Measurements from ENCODE around the gene NGDN.

NGDN gene

GRCh38 chr14:23487216-23487615 lies 17.7 kb downstream of the NGDN start:
- no peak overlapping the region for H3K4me2 ChIP-seq
- H4K20me1 ChIP-seq (ENCODE audit: insufficient read depth): no peaks in the 10 kb centered on the region
- no peaks in the 10 kb centered on the region for H3K79me2 ChIP-seq (ENCODE audit: insufficient read depth, low read depth)
- H2AFZ ChIP-seq (ENCODE audit: low read depth): no peak overlapping the region
- H3K27ac ChIP-seq: no peak overlapping the region
- no peak overlapping the region for H3K4me3 ChIP-seq (IDR thresholded peaks at IDR 0.05; ENCODE audit: insufficient read depth, low read depth, low read length)
- H3K4me1 ChIP-seq (ENCODE audit: low read depth, poor library complexity, severe bottlenecking): no peaks in the 10 kb centered on the region
- no peaks in the 10 kb centered on the region for H3K27me3 ChIP-seq (ENCODE audit: insufficient read depth, low read depth)
- H3K9ac ChIP-seq: no peak overlapping the region
- TF ChIP-seq CTCF (conservative IDR thresholded peaks at IDR 0.05; ENCODE audit: low read depth, low read length): no peak
- H3K36me3 ChIP-seq (ENCODE audit: insufficient read depth): no peaks in the 10 kb centered on the region

DNA sequence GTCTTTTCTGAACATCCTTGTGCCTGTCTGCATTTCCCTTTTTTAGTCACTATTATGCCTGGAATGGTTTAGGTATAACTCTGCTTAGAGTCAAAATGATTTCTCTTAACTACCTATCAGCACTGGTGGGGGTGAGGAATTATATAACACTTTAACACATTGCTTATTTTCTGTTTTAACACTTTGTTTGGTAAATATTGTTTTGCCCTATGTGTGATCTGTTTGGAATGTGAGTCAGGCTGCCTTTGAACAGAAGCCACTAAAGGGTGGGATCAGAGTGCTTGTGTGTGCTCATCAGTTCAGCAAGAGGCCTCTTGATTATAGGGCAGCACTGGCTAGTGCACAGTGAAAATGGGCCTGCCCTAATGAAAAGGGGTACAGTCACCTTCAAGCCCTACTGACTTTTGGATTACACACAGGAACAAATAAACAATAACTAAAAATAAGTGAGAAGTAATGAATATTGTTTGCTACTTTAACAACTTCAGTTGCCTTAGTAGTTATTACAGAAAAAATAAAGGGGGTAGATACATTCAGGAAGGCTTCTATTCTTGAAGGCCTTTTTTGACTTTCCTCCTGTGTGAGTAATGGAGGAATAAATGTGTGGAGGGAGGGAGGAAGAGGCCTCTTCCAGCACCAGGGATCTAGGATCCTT lies 23.2 kb downstream of the NGDN start:
- Histone ChIP-seq H3K9ac (no peak overlapping the region), H3K27me3 (ENCODE audit: insufficient read depth, low read depth) (no peaks in the 10 kb centered on the region), H3K79me2 (ENCODE audit: insufficient read depth, low read depth) (no peaks in the 10 kb centered on the region), H2AFZ (ENCODE audit: low read depth) (no peak overlapping the region), H3K4me2 (no peak overlapping the region), H4K20me1 (ENCODE audit: insufficient read depth) (no peaks in the 10 kb centered on the region), H3K36me3 (ENCODE audit: insufficient read depth) (no peaks in the 10 kb centered on the region), H3K27ac (no peak overlapping the region), H3K4me1 (ENCODE audit: low read depth, poor library complexity, severe bottlenecking) (no peaks in the 10 kb centered on the region), H3K4me3 (IDR thresholded peaks at IDR 0.05; ENCODE audit: insufficient read depth, low read depth, low read length) (no peak overlapping the region)
- TF ChIP-seq CTCF (conservative IDR thresholded peaks at IDR 0.05; ENCODE audit: low read depth, low read length): no peak

DNA sequence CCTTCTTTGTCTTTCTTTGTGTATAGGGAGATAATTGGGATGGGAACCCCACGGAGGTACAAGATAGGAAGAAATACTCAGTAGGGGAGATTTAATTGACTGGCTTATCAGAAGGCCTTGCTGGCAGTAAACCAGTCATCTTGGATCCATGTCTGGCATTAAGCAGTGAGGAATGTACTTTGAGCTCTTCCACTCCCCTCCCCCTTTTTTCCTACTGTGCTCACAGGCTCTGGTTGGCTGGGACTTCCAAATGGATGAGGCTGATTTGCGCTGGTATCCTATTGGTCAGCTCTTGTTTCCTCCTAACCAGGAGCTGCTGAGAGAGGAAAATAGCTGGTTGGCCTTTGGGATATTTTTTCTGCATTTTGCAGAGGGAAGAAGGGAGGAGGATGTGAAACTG lies 24.7 kb downstream of the NGDN start:
- no peaks in the 10 kb centered on the region for H3K27me3 ChIP-seq (ENCODE audit: insufficient read depth, low read depth)
- no peak overlapping the region for H3K4me2 ChIP-seq
- H4K20me1 ChIP-seq (ENCODE audit: insufficient read depth): no peaks in the 10 kb centered on the region
- no peak overlapping the region for H3K27ac ChIP-seq
- TF ChIP-seq CTCF (conservative IDR thresholded peaks at IDR 0.05; ENCODE audit: low read depth, low read length): no peak
- no peak overlapping the region for H2AFZ ChIP-seq (ENCODE audit: low read depth)
- H3K36me3 ChIP-seq (ENCODE audit: insufficient read depth): no peaks in the 10 kb centered on the region
- no peak overlapping the region for H3K4me3 ChIP-seq (IDR thresholded peaks at IDR 0.05; ENCODE audit: insufficient read depth, low read depth, low read length)
- H3K9ac ChIP-seq: no peak overlapping the region
- no peaks in the 10 kb centered on the region for H3K79me2 ChIP-seq (ENCODE audit: insufficient read depth, low read depth)
- H3K4me1 ChIP-seq (ENCODE audit: low read depth, poor library complexity, severe bottlenecking): no peaks in the 10 kb centered on the region

DNA sequence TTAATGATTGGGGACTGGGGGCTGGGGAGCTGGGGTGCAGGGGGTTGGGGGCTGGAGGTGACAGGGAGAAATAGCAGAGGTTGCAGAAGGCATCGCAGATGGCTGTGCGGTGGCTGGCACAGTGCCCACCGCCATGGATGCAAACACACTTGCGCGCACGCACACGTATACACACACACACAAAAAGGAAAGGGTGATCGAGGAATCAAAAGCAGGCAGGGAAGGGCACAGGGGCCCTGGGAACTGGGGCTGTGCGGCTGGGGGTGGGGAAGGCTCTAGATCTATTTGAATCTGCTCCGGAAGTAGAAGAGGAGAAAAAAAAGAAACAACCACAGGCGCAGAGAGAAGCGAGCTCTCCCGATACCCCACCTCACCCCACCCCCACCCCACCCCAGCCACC lies 42.7 kb downstream of the NGDN start:
- Histone ChIP-seq H2AFZ (ENCODE audit: low read depth) (no peak overlapping the region), H3K27ac (no peak overlapping the region), H3K79me2 (ENCODE audit: insufficient read depth, low read depth) (no peaks in the 10 kb centered on the region), H3K36me3 (ENCODE audit: insufficient read depth) (no peaks in the 10 kb centered on the region), H3K4me2 (no peak overlapping the region), H3K4me1 (ENCODE audit: low read depth, poor library complexity, severe bottlenecking) (no peaks in the 10 kb centered on the region), H3K27me3 (ENCODE audit: insufficient read depth, low read depth) (no peaks in the 10 kb centered on the region), H3K9ac (no peak overlapping the region), H4K20me1 (ENCODE audit: insufficient read depth) (no peaks in the 10 kb centered on the region), H3K4me3 (IDR thresholded peaks at IDR 0.05; ENCODE audit: insufficient read depth, low read depth, low read length) (no peak overlapping the region)
- TF ChIP-seq CTCF (conservative IDR thresholded peaks at IDR 0.05; ENCODE audit: low read depth, low read length): no peak
